ENCODE data around the gene SPR.

Gene SPR

DNA sequence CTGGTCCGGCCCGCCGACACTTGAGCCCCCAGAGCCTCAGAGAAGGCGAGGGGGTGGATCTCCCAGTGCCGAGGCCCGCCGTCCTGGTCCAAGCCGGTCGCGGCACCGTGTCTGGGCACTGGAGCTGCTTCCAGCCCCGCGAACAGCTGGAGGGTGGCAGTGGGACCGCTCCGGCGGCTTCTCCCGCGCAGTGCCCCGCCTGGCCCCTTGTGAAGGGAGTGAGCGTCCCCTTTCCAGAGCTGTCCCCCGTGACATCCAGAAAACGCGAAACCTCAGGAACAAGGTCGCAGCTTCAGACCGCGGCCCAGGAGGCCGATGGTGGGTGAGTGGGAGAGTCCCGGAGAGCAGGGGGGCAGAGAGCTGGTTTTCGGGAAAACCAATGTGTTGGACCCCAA, 29.5 kb downstream of the SPR start:
- DNase-seq: no peak

- peak; percentile 53 for DNase-seq
These were observed 30.1 kb downstream of the SPR start, which contains the start of gene EMX1 for GRCh38 chr2:72917138-72917876. TSS of gene EMX1 (plus strand) at chr2:72917519. CDS start at chr2:72917853, 334 bp downstream.

GRCh38 chr2:72917877-72918553, 30.8 kb downstream of the SPR start:
- DNase-seq: no peak

GRCh38 chr2:72919414-72920317, 32.5 kb downstream of the SPR start:
- no peak for DNase-seq

DNA sequence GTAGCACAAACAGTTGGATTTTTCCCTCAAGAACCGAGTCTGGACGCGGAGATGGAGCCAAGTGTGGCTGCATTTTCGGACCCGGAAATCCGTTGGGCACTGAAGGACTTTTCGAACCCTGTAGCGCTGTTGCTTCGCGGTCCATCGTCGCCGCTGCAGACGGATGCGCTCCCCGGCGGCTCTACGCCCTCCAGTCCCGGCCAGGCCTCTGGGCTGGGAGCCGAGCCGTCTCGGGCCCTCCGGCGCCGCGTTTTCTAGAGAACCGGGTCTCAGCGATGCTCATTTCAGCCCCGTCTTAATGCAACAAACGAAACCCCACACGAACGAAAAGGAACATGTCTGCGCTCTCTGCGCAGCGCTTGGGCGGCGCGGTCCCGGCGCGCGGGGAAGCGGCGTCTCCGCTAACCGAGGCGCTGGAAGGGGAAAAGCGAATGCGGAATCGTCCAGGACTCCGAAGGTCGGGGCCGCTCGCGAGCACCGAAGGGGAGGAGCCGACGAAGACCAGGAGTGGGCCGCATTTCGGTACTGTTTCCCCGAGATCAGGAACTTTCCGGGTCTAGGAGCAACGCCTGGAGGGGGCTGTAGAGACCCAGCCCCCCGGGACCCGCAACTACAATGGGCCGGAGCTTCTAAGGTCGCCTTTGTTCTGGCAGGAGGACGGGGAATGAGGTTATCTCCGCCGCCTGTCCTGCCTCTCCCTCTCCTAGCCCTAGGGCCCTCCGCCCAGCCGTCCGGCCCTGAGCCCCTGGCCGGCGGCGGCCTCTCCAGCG, 33.3 kb downstream of the SPR start:
- no peak for DNase-seq

GRCh38 chr2:72921088-72921851, 34.1 kb downstream of the SPR start:
- DNase-seq: no peak

DNA sequence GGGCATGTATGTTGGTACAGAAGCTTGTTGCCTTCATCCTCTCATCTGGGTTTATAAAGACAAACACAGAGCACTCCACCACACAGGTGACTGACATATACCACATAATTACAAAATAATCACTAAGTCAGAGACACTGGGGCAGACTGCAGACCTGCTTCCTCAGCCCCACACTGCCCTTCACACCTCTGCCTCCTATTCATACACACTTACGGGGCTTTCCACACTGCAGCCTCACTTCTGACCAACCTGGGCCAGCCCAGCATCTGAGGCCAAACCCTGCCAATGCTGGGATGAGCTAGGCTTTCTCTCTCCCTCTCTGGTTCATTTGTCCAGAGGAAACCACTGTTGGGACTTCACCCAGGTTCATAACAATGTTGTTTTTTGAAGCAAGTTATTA, 34.6 kb downstream of the SPR start:
- DNase-seq: no peak

GRCh38 chr2:72923833-72924352, 36.7 kb downstream of the SPR start:
- no peak for DNase-seq

DNA sequence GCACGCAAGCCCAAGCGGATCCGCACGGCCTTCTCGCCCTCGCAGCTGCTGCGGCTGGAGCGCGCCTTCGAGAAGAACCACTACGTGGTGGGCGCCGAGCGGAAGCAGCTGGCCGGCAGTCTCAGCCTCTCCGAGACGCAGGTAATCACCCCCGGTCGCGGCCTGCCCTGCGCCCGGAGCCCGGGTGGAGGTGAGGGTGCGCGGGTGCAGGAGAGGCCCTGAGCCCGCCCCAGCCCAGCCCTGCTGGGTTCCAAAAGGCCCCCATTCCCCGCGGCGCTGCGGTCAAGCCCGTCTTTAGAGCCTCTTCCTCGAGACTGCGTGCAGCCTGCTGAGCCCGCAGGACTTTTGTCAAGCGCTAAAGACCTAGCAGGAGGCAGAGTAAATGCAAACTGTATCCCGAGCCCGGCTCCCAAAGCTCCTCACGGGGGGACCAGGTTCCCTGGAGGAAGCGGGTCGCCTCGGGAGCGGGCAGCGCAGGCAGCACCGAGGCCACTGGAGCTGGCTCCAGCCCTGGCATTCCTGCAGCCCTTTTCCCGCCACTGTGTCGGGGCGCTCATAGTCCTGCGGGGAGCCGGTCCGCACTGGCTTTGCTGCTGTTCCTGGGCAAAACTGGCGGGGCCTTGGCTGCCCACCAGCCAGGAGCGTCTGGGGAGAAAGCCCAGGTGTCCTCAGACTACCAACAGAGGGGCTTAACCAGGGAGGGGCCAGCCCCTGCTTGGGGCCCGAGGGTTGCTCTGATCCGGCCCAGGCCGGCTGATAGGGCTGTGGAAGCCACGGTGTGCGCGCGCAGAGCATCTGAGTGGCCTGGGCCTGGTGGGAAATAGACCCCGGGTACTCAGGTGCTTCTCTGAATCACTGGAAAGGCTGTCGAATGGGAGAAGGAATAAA, 37.4 kb downstream of the SPR start:
- DNase-seq: no peak

DNA sequence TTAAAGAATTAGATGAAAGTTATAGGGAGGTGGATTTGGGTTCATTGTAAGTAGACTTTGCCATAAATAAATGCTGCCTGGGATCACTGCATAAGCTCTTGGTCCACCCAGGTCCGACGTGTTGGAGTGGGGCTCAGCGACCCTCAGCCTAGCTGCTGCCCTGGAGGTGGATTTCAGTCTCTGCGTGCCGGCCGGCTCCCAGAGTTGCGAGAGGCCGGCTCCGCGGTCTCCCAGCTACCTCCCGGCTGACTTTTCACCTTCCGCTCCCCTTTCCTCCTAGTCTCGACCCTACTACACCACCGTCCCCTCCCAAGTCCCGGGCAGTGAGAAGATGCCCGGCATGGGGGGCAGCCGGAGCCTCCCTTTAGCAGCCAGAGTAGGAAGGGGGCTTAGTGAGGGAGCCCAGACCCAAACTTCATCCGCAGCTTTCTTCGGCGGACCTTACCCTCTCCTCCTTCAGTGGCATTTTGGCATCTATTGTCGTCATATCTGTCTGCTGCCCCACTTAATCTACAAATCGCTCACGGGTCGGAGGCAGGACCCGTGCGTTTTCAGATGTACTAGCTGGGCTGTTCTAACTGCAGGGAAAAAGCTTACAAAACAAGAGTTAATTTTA, 38.2 kb downstream of the SPR start:
- no peak for DNase-seq

GRCh38 chr2:72926368-72926767, 39.2 kb downstream of the SPR start:
- DNase-seq: no peak

- no peak for DNase-seq
These were observed 39.7 kb downstream of the SPR start for GRCh38 chr2:72926811-72927465.

GRCh38 chr2:72927619-72928550, 40.7 kb downstream of the SPR start:
- DNase-seq: no peak

- DNase-seq: no peak
These were observed 41.8 kb downstream of the SPR start for GRCh38 chr2:72929010-72929409.

GRCh38 chr2:72931280-72931910, 44.2 kb downstream of the SPR start:
- no peak for DNase-seq

DNA sequence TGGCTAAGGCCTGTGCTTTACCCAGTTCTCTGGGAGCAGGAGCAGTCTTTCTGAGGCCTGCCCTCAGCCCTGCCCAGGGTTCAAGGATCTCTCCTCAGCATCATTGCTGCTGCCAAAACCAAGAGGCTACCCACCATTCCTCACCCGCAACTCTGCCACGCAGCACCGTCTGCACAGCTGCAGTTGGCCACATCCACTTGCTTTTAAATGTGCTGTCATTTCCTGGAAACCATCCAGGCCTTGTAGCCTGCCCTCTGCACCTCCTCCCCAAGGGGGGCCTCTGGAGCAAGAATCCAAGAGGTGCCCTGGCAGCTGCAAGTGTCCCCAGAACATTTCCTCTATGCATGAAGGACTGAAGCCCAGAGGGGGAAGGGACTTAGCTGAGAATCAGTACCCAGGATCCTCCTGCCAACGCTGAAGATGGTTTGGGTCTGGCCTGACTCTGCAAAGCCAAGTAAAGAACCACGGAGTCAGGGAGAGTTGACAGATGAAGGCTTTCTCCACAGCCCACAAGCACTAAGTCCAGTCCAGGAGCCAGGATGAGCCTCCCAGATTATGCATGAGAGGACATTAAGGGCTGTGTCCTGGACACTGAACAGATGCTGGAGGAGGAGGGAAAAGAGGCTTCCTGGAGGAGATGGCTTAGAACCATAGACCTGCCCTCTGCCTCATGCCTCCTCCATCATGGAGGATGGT, 45.0 kb downstream of the SPR start:
- DNase-seq: no peak

DNA sequence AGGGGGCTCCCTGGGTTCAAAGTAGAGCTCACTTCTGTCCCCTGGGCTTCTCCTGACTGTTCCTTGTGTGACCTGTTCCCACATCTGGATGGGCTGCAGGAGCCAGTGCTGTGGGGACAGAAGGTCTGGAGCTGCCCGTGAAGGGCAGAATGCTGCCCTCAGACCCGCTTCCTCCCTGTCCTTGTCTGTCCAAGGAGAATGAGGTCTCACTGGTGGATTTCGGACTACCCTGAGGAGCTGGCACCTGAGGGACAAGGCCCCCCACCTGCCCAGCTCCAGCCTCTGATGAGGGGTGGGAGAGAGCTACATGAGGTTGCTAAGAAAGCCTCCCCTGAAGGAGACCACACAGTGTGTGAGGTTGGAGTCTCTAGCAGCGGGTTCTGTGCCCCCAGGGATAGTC, 45.6 kb downstream of the SPR start:
- DNase-seq: no peak

Data from CD4-positive, alpha-beta T cell treated with Interleukin-17A for 1 hour (primary cell).